GM23248 (cell line): ENCODE results near the gene SNX6. TPM values are rescaled to one million over a fixed set of nuclear protein-coding genes. Genes with fewer than 3 reads are reported as not detected.
"Not testable (repeated sequence)": the region's sequence is repeated elsewhere in the genome, so short reads cannot be mapped to it uniquely, and the experiment has no call there.

ENCODE experiments used
- DNase-seq: peaks from one replicate; pipeline ENCODE4 v3.0.0-alpha.2; 2015
- H2AFZ ChIP-seq: fragments of 200-600 bp; sonication (generic); 2 replicates; pipeline ENCODE4 v1.6.1; 2016; ENCODE audit warnings: antibody characterized with exemption
- H3F3A ChIP-seq: fragments of 200-600 bp; sonication (generic); 2 replicates; pipeline ENCODE4 v1.6.1; 2016; ENCODE audit warnings: mild to moderate bottlenecking, antibody characterized with exemption, mixed run types; ENCODE audit not compliant: insufficient read depth
- H3K27ac ChIP-seq: fragments of 200-600 bp; sonication (generic); 2 replicates; pipeline ENCODE4 v1.5.1; 2016; ENCODE audit warnings: mild to moderate bottlenecking
- H3K27me3 ChIP-seq: fragments of 200-600 bp; sonication (generic); replicated peaks from 2 replicates; pipeline ENCODE4 v1.6.1; 2016; ENCODE audit warnings: mild to moderate bottlenecking; ENCODE audit not compliant: insufficient read depth
- H3K36me3 ChIP-seq: fragments of 200-600 bp; sonication (generic); 2 replicates; pipeline ENCODE4 v1.6.1; 2016; ENCODE audit warnings: low read depth, mild to moderate bottlenecking
- H3K4me1 ChIP-seq: fragments of 200-600 bp; sonication (generic); 2 replicates; pipeline ENCODE4 v1.6.1; 2016; ENCODE audit warnings: mild to moderate bottlenecking; ENCODE audit not compliant: insufficient read depth
- H3K4me2 ChIP-seq: fragments of 200-600 bp; sonication (generic); one replicate; pipeline ENCODE4 v1.6.1; 2016; ENCODE audit warnings: mild to moderate bottlenecking; ENCODE audit not compliant: unreplicated experiment
- H3K4me3 ChIP-seq: fragments of 200-600 bp; sonication (generic); 2 replicates; pipeline ENCODE4 v1.5.1; 2016; ENCODE audit warnings: mild to moderate bottlenecking
- H3K79me2 ChIP-seq: fragments of 200-600 bp; sonication (generic); 2 replicates; pipeline ENCODE4 v1.6.1; 2016; ENCODE audit warnings: mild to moderate bottlenecking; ENCODE audit not compliant: insufficient read depth
- H3K9ac ChIP-seq: fragments of 200-600 bp; sonication (generic); 2 replicates; pipeline ENCODE4 v1.6.1; 2016; ENCODE audit warnings: mild to moderate bottlenecking
- H3K9me2 ChIP-seq: fragments of 200-600 bp; sonication (generic); 2 replicates; pipeline ENCODE4 v1.6.1; 2016; ENCODE audit warnings: mixed run types, mild to moderate bottlenecking, moderate library complexity; ENCODE audit not compliant: insufficient read depth
- H3K9me3 ChIP-seq: fragments of 200-600 bp; sonication (generic); one replicate; pipeline ENCODE4 v1.6.1; 2017; ENCODE audit warnings: low read depth
- H4K20me1 ChIP-seq: fragments of 200-600 bp; sonication (generic); 2 replicates; pipeline ENCODE4 v1.6.0; 2016; ENCODE audit not compliant: insufficient read depth
- EZH2 ChIP-seq: fragments of 200-600 bp; sonication (generic); IDR thresholded peaks from 2 replicates; pipeline ENCODE4 v1.6.1; 2018; ENCODE audit warnings: antibody characterized with exemption, mild to moderate bottlenecking; ENCODE audit not compliant: insufficient read depth, poor library complexity, severe bottlenecking
- EZH2phosphoT487 ChIP-seq: fragments of 200-600 bp; sonication (generic); IDR thresholded peaks from 2 replicates; pipeline ENCODE4 v1.6.1; 2018; ENCODE audit warnings: antibody characterized with exemption, moderate library complexity, mild to moderate bottlenecking, low read depth; ENCODE audit not compliant: insufficient read depth
- WGBS, 2 experiments: methylation state at CpG; one replicate each; pipeline ENCODE4 v1.1.6; 2015 to 2017; ENCODE audit warnings: low lambda C conversion rate in 2 of 2, low coverage in 1 of 2; ENCODE audit errors: missing lambda C conversion rate in 2 of 2; 5-methylcytosine and 5-hydroxymethylcytosine counted together
- in situ Hi-C: fragments of 300-500 bp; cut with MboI; formaldehyde crosslinking; loops from 2 replicates; pipeline ENCODE4 v1.15.0; 2020
- polyA plus RNA-seq: library from polyadenylated mRNA; unstranded; fragments of >200 nt; fragmentation: Nextera tagmentation; extraction: Ambion mirVana; gene quantifications from 2 replicates; pipeline ENCODE4 v1.2.1, GENCODE V29; 2016
- total RNA-seq: library from RNA; depleted of rRNA; stranded (reverse); fragments of >200 nt; shearing (Covaris generic); gene quantifications from 2 replicates; pipeline ENCODE4 v1.2.3, GENCODE V29; 2014

The SNX6 gene
- total and polyA plus RNA-seq, 2 experiments from 2014 or later, result 187 to 287 TPM

DNA sequence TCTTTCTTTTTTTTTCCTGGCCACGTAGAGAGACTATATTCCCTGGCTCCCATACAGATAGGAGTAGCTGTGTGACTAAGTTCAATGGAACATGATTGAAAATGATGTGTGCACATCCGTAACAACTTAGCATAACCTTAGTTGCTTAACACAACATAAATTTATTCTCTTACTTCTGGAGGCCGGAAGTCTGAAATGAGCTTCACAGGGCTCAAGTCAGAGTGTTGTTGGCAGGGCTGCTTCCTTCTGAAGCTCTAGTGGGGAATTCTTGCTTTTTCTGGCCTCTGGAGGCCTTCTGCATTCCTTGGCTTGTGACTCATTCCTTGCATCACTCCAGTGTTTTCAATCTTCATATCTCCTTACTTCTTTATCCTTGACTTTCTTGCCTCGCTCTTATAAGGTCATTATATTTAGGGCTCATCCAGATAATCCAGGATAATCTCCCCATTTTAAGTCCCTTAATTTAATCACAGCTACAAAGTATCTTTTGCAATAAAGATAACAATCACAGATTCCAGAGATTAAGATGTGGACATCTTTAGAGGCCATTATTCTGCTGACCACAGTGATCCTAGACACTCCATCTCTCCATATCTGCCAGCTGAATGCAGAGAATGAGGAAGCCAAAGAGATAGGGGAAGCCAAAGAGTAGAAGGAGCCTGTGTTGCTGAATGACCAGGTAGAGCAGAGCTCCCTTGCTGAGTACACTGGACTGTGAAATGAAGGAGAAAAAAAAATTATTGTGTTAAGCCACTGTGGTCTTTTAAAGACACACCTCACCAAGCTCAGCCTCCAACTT, 21.0 kb upstream of the SNX6 start:
- Histone ChIP-seq H3K79me2 (no peaks in the 10 kb centered on the region), H3F3A (peaks cover 34% of the 10 kb centered on the region), H4K20me1 (no peaks in the 10 kb centered on the region), H3K9me3 (no peaks in the 10 kb centered on the region), H2AFZ (peak overlapping the region; percentile 35; the same call in 1 of the 2 replicates), H3K27ac (peak overlapping the region; percentile 96), H3K9me2 (no peaks in the 10 kb centered on the region), H3K4me2 (peak overlapping the region; percentile 60), H3K4me1 (peaks cover 31% of the 10 kb centered on the region), H3K27me3 (no peaks in the 10 kb centered on the region), H3K36me3 (no peaks in the 10 kb centered on the region), H3K4me3 (peak overlapping the region; percentile 28), H3K9ac (peak overlapping the region; percentile 72)
- DNase-seq, result peak; percentile 99
- no peak for TF ChIP-seq EZH2
- TF ChIP-seq EZH2phosphoT487, result no peak
- in situ Hi-C loops, result no loop called here
- 0 to 6% methylated on average over 4 of the region's 4 CpGs for WGBS, 2 experiments

DNA sequence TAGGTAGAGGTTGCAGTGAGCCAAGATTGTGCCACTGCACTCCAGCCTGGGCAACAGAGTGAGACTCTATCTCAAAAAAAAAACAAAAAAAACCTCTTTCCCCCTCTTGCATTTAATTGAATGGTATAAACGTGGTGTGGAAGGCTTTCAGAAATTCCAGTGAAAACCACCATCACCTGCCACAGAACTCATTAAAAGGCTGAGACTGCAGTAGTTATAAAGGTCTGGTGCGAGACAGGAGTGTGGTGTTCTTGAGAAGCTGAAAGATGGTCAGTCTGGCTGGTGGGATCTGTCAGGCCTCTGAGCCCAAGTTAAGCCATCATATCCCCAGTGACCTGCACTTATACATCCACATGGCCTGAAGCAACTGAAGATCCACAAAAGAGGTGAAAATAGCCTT, 20.1 kb upstream of the SNX6 start:
- WGBS, 2 experiments, result 84 to 98% methylated on average over 2 of the region's 2 CpGs
- Histone ChIP-seq H3K4me2 (peak overlapping the region; percentile 60), H3F3A (peaks cover 34% of the 10 kb centered on the region), H3K9ac (peak overlapping the region; percentile 72), H3K4me1 (peaks cover 31% of the 10 kb centered on the region), H3K4me3 (peak overlapping the region; percentile 6; the same call in 1 of the 2 replicates), H3K27ac (peak overlapping the region; percentile 96)
- H3K9me3 ChIP-seq, in situ Hi-C loops, H3K9me2 ChIP-seq, H3K27me3 ChIP-seq, H3K79me2 ChIP-seq, H3K36me3 ChIP-seq, H4K20me1 ChIP-seq, H2AFZ ChIP-seq: not testable (repeated sequence)
- peak; percentile 25 for DNase-seq

DNA sequence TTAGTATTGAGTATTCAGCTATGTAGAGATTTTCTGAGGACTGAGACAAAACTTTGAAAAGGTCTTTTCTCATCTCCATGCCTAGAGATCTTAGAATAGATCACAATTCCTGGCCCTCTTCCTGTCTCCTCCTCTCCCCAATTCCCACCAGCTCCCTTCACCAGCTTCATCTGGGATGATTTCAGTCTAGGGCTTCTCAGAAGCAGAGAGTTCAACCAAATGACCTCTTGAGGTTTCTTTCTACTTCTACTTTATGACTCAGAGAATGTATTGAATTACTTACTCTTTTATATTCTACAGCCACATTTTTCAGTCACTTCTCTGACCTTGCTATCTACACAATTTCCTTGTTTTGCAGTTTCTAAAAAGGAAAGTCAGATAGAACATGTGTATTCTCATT, 19.4 kb upstream of the SNX6 start:
- Histone ChIP-seq H3K27ac (peak overlapping the region; percentile 96), H3K9me3 (no peaks in the 10 kb centered on the region), H3K9ac (peak overlapping the region; percentile 72), H3F3A (peaks cover 34% of the 10 kb centered on the region), H3K27me3 (no peaks in the 10 kb centered on the region), H2AFZ (peak overlapping the region; percentile 9; the same call in 1 of the 2 replicates), H3K4me3 (0 out of 2 replicates have a peak overlapping the region, but pooled peaks have one; percentile 6), H4K20me1 (no peaks in the 10 kb centered on the region), H3K4me2 (peak overlapping the region; percentile 60), H3K9me2 (no peaks in the 10 kb centered on the region), H3K36me3 (no peaks in the 10 kb centered on the region), H3K4me1 (peaks cover 31% of the 10 kb centered on the region), H3K79me2 (no peaks in the 10 kb centered on the region)
- DNase-seq, result peak; percentile 86
- in situ Hi-C loops, result no loop called here
- TF ChIP-seq EZH2phosphoT487 (no peak), EZH2 (no peak)

DNA sequence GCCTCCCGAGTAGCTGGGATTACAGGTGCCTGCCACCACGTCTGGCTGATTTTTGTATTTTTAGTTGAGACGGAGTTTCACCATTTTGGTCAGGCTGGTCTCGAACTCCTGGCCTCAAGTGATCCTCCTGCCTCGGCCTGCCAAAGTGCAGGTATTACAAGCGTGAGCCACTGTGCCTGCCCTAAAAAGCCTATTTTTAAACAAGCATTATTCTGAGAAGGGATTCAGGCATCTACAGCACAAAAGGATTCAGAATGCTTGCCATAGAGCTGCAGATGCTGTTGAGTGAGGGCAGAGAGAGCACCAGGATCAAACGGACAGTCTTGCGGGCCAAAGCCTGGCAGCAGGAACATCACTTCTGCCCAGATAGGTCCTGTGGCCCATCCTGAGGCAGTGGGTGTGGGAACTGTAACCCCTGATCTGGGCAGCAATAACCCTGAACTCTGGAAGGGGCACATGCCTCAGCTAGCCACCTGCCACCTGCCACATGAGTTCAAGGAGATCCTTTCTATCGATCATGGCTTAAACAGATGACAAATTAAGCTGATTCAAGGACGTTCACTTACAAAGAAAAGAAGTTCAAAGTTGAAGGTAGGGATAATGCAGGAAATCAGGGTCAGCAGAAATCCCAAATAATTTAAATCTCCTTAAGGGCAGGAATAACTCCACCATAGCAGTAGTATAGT, 16.8 kb upstream of the SNX6 start:
- no peaks in the 10 kb centered on the region for H3K27me3 ChIP-seq
- no peak overlapping the region for H3K27ac ChIP-seq
- DNase-seq, result no peak
- no peaks in the 10 kb centered on the region for H3K79me2 ChIP-seq
- H3K9me2 ChIP-seq, result no peaks in the 10 kb centered on the region
- peaks cover 24% of the 10 kb centered on the region for H3F3A ChIP-seq
- TF ChIP-seq EZH2phosphoT487 (no peak), EZH2 (no peak)
- peaks cover 25% of the 10 kb centered on the region for H3K4me1 ChIP-seq
- H4K20me1 ChIP-seq, result no peaks in the 10 kb centered on the region
- 95 to 96% methylated on average over 10 of the region's 10 CpGs for WGBS, 2 experiments
- no peaks in the 10 kb centered on the region for H3K9me3 ChIP-seq
- in situ Hi-C loops, result no loop called here
- no peaks in the 10 kb centered on the region for H3K36me3 ChIP-seq
- no peak overlapping the region for H2AFZ ChIP-seq
- no peak overlapping the region for H3K9ac ChIP-seq
- H3K4me3 ChIP-seq, result no peak overlapping the region
- H3K4me2 ChIP-seq, result no peak overlapping the region
